DND-41 (cell line): ENCODE results near the gene TMEM271.

ENCODE experiments used
- ATAC-seq: fragments of 200-7000 bp; cut with Tn5 transposase; 3 replicates; pipeline ENCODE4 v1.9.1; 2021; ENCODE audit warnings: low read depth; ENCODE audit not compliant: insufficient read depth
- DNase-seq: peaks from one replicate; pipeline ENCODE4 v3.0.0-alpha.2; 2020
- H2AFZ ChIP-seq: 2 replicates; pipeline ENCODE4 v1.6.0; 2012; ENCODE audit warnings: low read depth, low read length
- H3K27ac ChIP-seq: 2 replicates; pipeline ENCODE4 v1.5.1; 2012; ENCODE audit warnings: low read length, inconsistent platforms
- H3K27me3 ChIP-seq: fragments of 200-600 bp; sonication (generic); 2 replicates; pipeline ENCODE4 v1.6.0; 2012; ENCODE audit warnings: low read length, mild to moderate bottlenecking, inconsistent platforms; ENCODE audit not compliant: insufficient read depth, poor library complexity
- H3K36me3 ChIP-seq: 2 replicates; pipeline ENCODE4 v1.5.1; 2012; ENCODE audit warnings: low read length, inconsistent platforms; ENCODE audit not compliant: insufficient read depth
- H3K4me1 ChIP-seq: 2 replicates; pipeline ENCODE4 v1.5.1; 2012; ENCODE audit warnings: mild to moderate bottlenecking, low read length; ENCODE audit not compliant: insufficient read depth
- H3K4me2 ChIP-seq: 2 replicates; pipeline ENCODE4 v1.6.0; 2012; ENCODE audit warnings: mild to moderate bottlenecking, moderate library complexity, low read length, inconsistent platforms; ENCODE audit not compliant: insufficient read depth
- H3K4me3 ChIP-seq, 2 experiments: fragments of 200-600 bp in 1 of 2; shearing (Covaris generic) in 1 of 2; 2 replicates each; pipeline ENCODE4 v1.5.1; 2012 to 2016; ENCODE audit warnings: inconsistent platforms in 2 of 2, low read length in 2 of 2, mild to moderate bottlenecking in 2 of 2, low read depth in 1 of 2, moderate library complexity in 1 of 2
- H3K79me2 ChIP-seq: 2 replicates; pipeline ENCODE4 v1.6.0; 2012; ENCODE audit warnings: low read length, inconsistent platforms; ENCODE audit not compliant: insufficient read depth
- H3K9ac ChIP-seq: 2 replicates; pipeline ENCODE4 v1.6.0; 2012; ENCODE audit warnings: low read depth, mild to moderate bottlenecking, inconsistent platforms, low read length, moderate library complexity
- H3K9me3 ChIP-seq: 2 replicates; pipeline ENCODE4 v1.5.1; 2012; ENCODE audit warnings: low read length, moderate library complexity, mild to moderate bottlenecking, inconsistent platforms; ENCODE audit not compliant: insufficient read depth, severe bottlenecking
- H4K20me1 ChIP-seq: 2 replicates; pipeline ENCODE4 v1.6.0; 2012; ENCODE audit warnings: low read length; ENCODE audit not compliant: insufficient read depth
- CTCF ChIP-seq: IDR thresholded peaks from 2 replicates; pipeline ENCODE4 v1.5.1; 2012; ENCODE audit warnings: borderline replicate concordance, low read length, moderate library complexity, mild to moderate bottlenecking; ENCODE audit not compliant: poor library complexity, severe bottlenecking; ENCODE audit errors: extremely low read depth
- EZH2 ChIP-seq: IDR thresholded peaks from 3 replicates; pipeline ENCODE4 v1.6.1; 2012; ENCODE audit warnings: borderline replicate concordance, low read depth, mild to moderate bottlenecking, moderate library complexity, low read length, inconsistent platforms; ENCODE audit not compliant: severe bottlenecking

TMEM271 gene

GRCh38 chr4:617644-618641, 41.8 kb upstream of the TMEM271 start:
- Histone ChIP-seq H3K27me3 (peaks cover 3% of the 10 kb centered on the region), H3K4me1 (no peaks in the 10 kb centered on the region), H3K9ac (no peak overlapping the region), H3K4me3 (no peak overlapping the region), H3K27ac (no peak overlapping the region), H3K36me3 (no peaks in the 10 kb centered on the region), H2AFZ (no peak overlapping the region), H3K79me2 (no peaks in the 10 kb centered on the region), H3K9me3 (no peaks in the 10 kb centered on the region), H4K20me1 (peaks cover 7% of the 10 kb centered on the region; the same call in 1 of the 2 replicates), H3K4me2 (no peak overlapping the region)
- ATAC-seq (no peak), DNase-seq (no peak)
- TF ChIP-seq EZH2 (no peak), CTCF (no peak)

GRCh38 chr4:616911-617643, 41.0 kb upstream of the TMEM271 start:
- Histone ChIP-seq H2AFZ (no peak overlapping the region), H3K4me1 (no peaks in the 10 kb centered on the region), H3K79me2 (no peaks in the 10 kb centered on the region), H3K9me3 (no peaks in the 10 kb centered on the region), H3K9ac (no peak overlapping the region), H3K27ac (no peak overlapping the region), H3K4me3 (no peak overlapping the region), H3K36me3 (no peaks in the 10 kb centered on the region), H3K4me2 (no peak overlapping the region), H4K20me1 (no peaks in the 10 kb centered on the region), H3K27me3 (peaks cover 3% of the 10 kb centered on the region)
- no peak for DNase-seq
- TF ChIP-seq CTCF (no peak), EZH2 (no peak)
- ATAC-seq, result no peak

- H3K36me3 ChIP-seq, result no peaks in the 10 kb centered on the region
- no peak overlapping the region for H3K27ac ChIP-seq
- H3K4me3 ChIP-seq, result no peak overlapping the region
- H3K4me2 ChIP-seq, result no peak overlapping the region
- no peaks in the 10 kb centered on the region for H4K20me1 ChIP-seq
- no peak for TF ChIP-seq EZH2
- TF ChIP-seq CTCF, result no peak
- no peak overlapping the region for H3K9ac ChIP-seq
- DNase-seq (no peak), ATAC-seq (no peak)
- peaks cover 3% of the 10 kb centered on the region for H3K27me3 ChIP-seq
- H2AFZ ChIP-seq, result no peak overlapping the region
- no peaks in the 10 kb centered on the region for H3K4me1 ChIP-seq
- H3K9me3 ChIP-seq, result no peaks in the 10 kb centered on the region
- H3K79me2 ChIP-seq, result no peaks in the 10 kb centered on the region
These were observed 40.0 kb upstream of the TMEM271 start for GRCh38 chr4:616091-616490.
